GM19467 (cell line): ENCODE data around the gene SKAP1.

Experiments
- ATAC-seq: cut with Tn5 transposase; IDR thresholded peaks from one replicate; pipeline ENCODE4 v1.9.1; 2021; ENCODE audit warnings: mild to moderate bottlenecking, moderate library complexity; ENCODE audit not compliant: unreplicated experiment

Gene SKAP1

GRCh38 chr17:48153691-48154358, 276.2 kb downstream of the SKAP1 start:
- no peak for ATAC-seq

- no peak for ATAC-seq
Measured at GRCh38 chr17:48152289-48152688, 277.7 kb downstream of the SKAP1 start.

DNA sequence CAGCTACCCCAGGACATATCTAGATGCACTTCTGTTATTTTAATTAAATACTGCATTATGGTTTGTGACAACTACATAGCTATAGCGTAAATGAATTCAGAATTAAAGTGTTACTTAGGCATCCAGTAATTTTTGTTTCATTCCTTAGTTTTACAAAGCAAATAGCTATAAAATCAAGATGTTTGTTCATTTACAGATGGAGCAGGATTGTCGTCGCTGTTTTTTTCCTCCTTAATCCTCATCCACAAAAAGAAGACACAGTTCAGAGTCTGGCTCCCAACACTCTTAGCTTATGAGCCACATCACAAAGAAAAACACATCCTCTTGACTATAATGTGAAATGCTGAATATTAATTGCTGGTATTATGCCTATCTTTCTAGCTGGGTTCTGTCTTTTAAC, 278.8 kb downstream of the SKAP1 start:
- ATAC-seq = no peak

DNA sequence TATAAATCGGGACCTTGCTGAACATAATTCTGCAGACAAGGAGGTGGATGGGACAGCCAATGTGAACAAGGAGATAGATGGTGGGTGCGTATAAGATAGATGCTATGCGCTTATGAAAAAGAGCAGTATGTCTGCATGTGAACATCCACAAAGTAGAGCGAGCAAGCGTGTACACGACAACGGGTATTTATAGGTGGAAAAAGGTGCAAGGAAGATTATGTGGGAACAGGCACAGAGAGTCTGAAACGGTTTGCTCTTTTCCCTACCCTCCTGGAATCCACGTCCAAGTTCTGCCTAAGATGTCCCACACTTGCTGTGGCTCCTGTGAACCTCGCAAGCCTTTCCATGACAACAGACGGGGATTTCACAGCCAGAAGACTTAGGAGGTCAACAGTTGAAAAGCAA, 279.4 kb downstream of the SKAP1 start:
- no peak for ATAC-seq

GRCh38 chr17:48149787-48150463, 280.1 kb downstream of the SKAP1 start:
- no peak for ATAC-seq

DNA sequence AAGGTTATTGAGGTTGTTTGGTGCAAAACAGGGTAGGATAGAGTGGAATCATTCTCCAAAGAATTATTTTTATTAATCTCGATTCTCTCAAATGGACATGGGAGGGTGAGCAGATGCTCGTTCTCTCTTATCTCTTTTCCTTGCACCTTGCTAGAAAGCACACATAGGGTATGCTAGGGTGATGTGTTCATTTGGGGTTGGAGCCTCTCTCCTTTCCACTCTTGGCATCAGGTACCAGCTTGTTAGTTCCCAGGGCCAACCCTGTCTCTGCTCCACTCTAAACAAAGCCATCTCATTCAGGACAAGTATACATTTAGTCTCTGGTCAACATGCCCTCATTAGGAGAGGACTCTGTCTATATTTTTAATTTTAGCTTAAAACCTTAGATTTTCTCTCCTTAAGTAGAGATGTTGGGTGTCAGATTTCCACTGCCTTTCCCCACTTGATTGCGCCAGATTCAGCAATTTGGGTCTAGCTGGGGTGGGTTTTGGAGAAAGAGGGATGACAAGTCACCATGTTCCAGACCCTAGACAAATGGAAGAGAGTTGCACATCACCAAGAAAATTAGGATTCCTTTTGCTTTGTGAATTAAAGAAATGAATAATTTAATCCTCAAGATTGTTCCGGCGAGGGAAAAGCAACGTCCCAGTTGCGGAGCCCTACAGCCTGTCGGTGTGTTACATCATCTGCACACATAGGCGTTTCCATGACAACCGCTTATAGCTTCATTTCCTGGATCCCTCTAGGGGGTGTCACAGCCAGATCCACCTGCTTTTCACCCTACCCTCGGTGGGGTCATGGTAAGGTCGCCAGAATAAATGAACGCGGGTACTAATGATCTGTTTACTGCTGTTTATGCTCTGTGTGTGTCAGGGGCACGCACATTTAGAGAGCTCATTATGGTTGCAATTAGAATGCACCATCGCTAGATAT, 280.9 kb downstream of the SKAP1 start:
- ATAC-seq = no peak

DNA sequence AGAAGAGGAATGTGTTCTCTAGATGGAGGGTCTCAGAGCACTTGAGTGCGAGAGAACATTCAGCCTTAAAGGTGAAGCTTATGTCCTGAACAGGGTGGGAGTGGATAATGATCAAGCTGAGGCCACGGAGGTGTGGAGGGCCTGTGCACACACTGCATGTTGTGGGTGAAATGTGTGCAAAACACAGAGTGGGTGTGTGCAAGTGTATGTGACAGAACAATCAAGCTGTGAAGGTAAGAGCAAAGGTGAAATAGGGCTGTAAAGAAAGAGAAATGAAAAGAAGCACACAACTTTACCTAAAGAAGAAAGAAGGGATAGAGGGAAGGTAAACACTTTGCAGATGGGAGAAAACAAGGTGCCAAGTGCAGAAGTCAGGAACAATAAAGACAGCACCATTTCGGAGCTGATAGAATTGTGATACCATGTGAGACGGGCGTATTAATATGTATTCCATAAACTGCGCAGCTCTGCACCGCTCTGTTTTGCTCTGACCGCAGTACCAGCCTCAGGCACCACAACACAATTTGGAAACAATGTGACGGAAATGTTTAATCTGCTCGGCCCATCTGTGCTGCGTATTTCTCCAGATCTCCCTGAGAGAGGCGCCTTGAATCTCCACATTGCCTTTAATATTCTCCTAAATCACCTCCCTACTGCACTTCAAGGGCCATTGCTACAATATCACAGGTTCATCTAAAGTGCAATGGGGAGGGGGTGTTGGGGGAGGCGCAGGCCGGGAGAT, 281.8 kb downstream of the SKAP1 start:
- ATAC-seq = no peak

DNA sequence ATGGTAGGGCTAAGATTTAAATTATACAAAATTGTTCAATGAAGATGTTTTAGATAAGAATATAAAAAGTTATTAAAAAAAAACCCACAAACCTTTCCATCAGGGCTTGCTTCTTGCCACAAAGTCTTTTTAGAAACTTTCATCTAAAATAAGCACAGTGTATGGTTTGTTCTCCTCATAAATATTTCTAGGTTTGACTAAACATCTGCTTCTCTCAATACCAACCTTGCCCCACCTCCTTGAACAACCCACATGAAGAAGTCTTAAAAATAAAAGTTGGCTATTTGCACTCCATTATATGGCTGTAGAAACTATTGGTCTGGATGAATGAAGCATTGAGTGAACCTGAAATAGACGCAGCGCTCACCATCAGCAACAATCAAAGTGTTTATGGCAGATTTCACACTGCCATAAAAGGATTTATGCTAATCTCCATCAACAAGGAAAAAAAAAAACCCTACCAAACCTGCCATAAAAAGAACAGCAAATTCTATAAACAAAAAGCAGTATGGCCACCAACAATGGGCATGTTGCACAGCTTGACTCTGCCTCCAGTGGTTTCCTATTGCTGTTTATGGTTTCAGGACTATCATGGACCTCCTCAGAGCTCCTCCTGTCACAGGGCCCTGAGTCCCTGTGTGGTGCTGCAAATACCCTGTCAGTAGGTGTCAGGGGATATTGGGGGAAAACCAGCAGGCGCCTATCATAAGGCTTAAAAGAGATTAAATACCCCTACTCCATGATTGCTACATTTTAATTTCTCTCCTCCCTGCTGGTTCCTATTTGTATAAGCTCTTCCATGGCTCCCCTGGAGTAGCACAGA, 284.8 kb downstream of the SKAP1 start:
- no peak for ATAC-seq

DNA sequence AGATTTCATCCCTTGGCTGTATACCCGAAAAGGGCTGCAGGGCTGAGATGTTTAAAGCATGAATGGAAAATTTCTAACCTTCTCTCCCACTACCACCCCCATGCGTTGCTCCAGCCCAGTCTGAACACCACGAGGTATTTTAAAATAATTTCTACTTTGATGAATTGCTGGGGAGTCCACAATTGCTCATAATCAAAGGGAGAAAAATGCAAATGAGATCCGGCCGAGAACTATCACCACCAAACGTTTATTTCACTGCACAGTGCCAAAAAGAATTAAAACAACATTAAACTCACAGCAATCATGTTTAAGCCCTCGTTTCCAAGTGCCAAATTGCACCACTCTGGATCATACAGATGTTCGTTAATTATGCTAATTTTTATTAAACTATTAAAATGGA, 285.8 kb downstream of the SKAP1 start:
- no peak for ATAC-seq

- ATAC-seq = no peak
Measured at GRCh38 chr17:48143629-48144028, 286.4 kb downstream of the SKAP1 start.

DNA sequence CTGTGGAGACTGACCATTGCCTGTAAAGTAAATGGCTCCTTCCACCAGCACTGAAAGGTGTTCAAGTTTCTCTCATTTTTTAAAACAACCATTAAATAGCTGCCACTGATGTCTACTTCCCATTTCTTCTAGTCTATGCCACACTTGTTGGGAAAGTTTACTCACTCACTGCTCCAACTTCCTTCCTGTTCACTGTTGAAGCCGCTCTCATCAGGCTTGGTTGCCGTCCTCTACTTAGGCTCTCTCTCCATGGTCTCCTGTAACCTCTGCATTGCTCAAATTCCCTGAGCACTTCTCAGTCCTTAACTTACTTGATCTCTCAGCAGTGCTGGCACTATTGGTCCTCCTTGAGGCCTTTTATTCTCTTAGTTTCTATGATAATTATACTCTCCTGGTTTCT, 290.1 kb downstream of the SKAP1 start:
- ATAC-seq = no peak

- ATAC-seq = no peak
Measured at GRCh38 chr17:48137656-48138055, 292.4 kb downstream of the SKAP1 start.

GRCh38 chr17:48134912-48135480, 295.0 kb downstream of the SKAP1 start:
- no peak for ATAC-seq

DNA sequence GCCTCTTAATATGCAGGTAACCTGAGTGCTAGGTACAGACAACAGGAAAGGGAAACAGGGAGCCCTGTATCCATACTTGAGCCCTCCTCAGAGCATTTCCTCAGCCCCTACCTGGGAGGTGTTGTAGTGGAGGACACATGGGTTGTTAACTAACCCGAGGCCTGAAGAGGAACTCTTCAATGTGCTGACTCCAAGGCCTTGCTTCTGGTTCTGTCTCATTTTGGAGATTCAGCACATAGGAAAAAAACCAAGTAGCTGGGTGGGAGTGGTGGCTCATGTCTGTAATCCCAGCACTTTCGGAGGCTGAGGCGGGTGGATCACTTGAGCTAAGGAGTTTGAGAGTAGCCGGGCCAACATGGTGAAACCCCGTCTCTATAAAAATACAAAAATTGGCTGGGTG, 297.6 kb downstream of the SKAP1 start:
- no peak for ATAC-seq

GRCh38 chr17:48131216-48131824, 298.7 kb downstream of the SKAP1 start:
- no peak for ATAC-seq

GRCh38 chr17:48129981-48130380, 300.0 kb downstream of the SKAP1 start:
- no peak for ATAC-seq

GRCh38 chr17:48128400-48128799, 301.6 kb downstream of the SKAP1 start:
- ATAC-seq = no peak

DNA sequence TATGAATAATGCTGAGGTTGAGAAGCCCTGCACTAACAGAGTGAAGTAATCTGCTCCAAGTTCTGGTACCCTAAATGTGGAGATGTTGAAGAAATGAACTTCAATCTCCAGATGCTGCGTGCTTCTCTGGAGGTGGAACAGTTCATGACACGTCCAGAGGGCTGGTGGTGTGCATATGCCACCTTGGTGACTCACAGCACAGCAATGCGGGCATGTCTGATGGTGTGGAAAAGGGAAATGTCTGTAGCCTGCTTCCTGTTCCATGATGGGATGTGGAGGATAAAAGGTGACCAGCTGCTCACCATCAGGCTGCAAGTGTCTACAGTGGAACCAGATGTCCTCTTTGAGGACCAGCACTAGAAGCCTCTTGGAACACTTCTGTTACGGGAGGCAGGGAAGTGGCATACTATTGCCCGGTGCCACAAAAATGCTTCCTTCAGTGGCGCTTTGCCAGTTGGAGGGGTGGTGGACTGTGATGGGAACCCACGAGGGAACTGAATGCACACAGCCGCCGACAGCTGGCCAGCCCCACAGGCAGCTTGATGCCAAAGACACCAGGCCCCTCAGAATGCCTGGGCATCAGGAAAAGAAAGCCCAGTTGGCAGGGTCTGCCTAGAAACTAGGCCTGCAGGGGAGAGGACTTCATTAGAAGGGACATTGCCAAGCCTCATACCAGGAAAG, 302.5 kb downstream of the SKAP1 start:
- no peak for ATAC-seq

DNA sequence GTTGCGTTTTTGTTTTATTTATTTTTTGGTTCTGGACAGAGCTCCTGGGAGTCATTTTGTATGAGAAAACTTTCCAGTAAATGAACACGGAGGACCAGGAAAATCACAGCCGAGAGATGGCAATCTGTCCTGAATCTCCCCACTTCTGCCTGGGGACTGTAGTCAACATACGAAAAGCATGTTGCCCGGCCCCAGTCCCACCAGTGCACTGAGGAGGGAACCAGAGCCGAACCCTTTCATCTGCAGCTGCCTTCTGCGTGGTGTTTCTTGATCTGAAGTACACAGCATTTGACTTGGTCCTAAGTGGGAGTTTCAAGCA, 303.5 kb downstream of the SKAP1 start:
- no peak for ATAC-seq
